CD4-positive, alpha-beta memory T cell (primary cell): Measurements from ENCODE around the gene DGKE. TPM values are rescaled to one million over a fixed set of nuclear protein-coding genes. Genes with fewer than 3 reads are reported as not detected.

ENCODE experiments used
- CTCF ChIA-PET: fragments of 350-600 bp; sonication (Branson Sonifier 250); formaldehyde crosslinking; loops from one replicate; lab custom pipeline; 2021; ENCODE audit warnings: inconsistent platforms; ENCODE audit not compliant: partially characterized antibody; lab: Charles Lee
- POLR2A ChIA-PET: fragments of 350-600 bp; sonication (Branson Sonifier 250); formaldehyde crosslinking; loops from one replicate; lab custom pipeline; 2021; ENCODE audit not compliant: partially characterized antibody; lab: Charles Lee
- DNase-seq, 5 donors: peaks; one replicate each; pipeline versions ENCODE4 v3.0.0 to v3.0.0-alpha.2; 2020 to 2022; ENCODE audit warnings: mixed read lengths in 1 of 5
- H3K27ac ChIP-seq: one replicate; pipeline ENCODE4 v1.7.0; 2013; ENCODE audit warnings: low read depth, low read length
- H3K27me3 ChIP-seq: 2 replicates; pipeline ENCODE4 v1.7.0; 2013; ENCODE audit warnings: mild to moderate bottlenecking, low read length, moderate library complexity; ENCODE audit not compliant: insufficient read depth
- H3K36me3 ChIP-seq: 2 replicates; pipeline ENCODE4 v1.7.0; 2013; ENCODE audit warnings: mild to moderate bottlenecking, low read length, moderate library complexity; ENCODE audit not compliant: insufficient read depth
- H3K4me1 ChIP-seq: 2 replicates; pipeline ENCODE4 v1.7.0; 2013; ENCODE audit warnings: mild to moderate bottlenecking, low read length, moderate library complexity; ENCODE audit not compliant: insufficient read depth
- H3K4me3 ChIP-seq, 2 donors: one replicate each; pipeline ENCODE4 v1.7.0; 2013; ENCODE audit warnings: low read length in 2 of 2, mild to moderate bottlenecking in 1 of 2
- H3K9me3 ChIP-seq, 2 donors: one replicate each; pipeline ENCODE4 v1.7.0; 2013; ENCODE audit warnings: low read length in 2 of 2, control low read depth in 1 of 2; ENCODE audit not compliant: control insufficient read depth in 1 of 2
- H3K27ac Mint-ChIP-seq, 7 donors: one replicate each; pipeline ENCODE4 v1.8.0; 2020 to 2021; ENCODE audit warnings: mixed read lengths in 7 of 7, mild to moderate bottlenecking in 6 of 7, inconsistent platforms in 3 of 7, moderate library complexity in 3 of 7
- H3K27me3 Mint-ChIP-seq, 2 donors: one replicate each; pipeline ENCODE4 v1.8.0; 2020 to 2021; ENCODE audit warnings: mixed read lengths in 2 of 2
- H3K36me3 Mint-ChIP-seq, 2 donors: one replicate each; pipeline ENCODE4 v1.8.0; 2020 to 2021; ENCODE audit warnings: mixed read lengths in 2 of 2, inconsistent platforms in 1 of 2, mild to moderate bottlenecking in 1 of 2
- H3K4me1 Mint-ChIP-seq, 4 donors: one replicate each; pipeline ENCODE4 v1.8.0; 2020 to 2021; ENCODE audit warnings: mixed read lengths in 4 of 4, mild to moderate bottlenecking in 1 of 4
- H3K4me3 Mint-ChIP-seq, 8 donors: one replicate each; pipeline ENCODE4 v1.8.0; 2020 to 2021; ENCODE audit warnings: mixed read lengths in 8 of 8, mild to moderate bottlenecking in 7 of 8, moderate library complexity in 6 of 8, inconsistent platforms in 3 of 8
- H3K9me3 Mint-ChIP-seq, 8 donors: one replicate each; pipeline ENCODE4 v1.8.0; 2020 to 2021; ENCODE audit warnings: mixed read lengths in 8 of 8, mild to moderate bottlenecking in 5 of 8, inconsistent platforms in 3 of 8, moderate library complexity in 1 of 8
- intact Hi-C: fragments of 100-400 bp; cut with micrococcal nuclease; formaldehyde crosslinking; loops from one replicate; pipeline ENCODE4 v1.15.1; 2023
- polyA plus RNA-seq, 2 donors: library from polyadenylated mRNA; unstranded; fragments of 300-500 nt; fragmentation: Illumina TruSeq; gene quantifications; one replicate each; pipeline ENCODE4 v1.2.3, GENCODE V29; 2021
- total RNA-seq, 2 experiments: library from RNA; stranded (reverse); gene quantifications; one replicate each; pipeline ENCODE4 v1.2.3, GENCODE V29; 2021

Gene DGKE
- total and polyA plus RNA-seq, 4 experiments from 2014 or later = 4.3 to 37.7 (median 21.9) TPM

DNA sequence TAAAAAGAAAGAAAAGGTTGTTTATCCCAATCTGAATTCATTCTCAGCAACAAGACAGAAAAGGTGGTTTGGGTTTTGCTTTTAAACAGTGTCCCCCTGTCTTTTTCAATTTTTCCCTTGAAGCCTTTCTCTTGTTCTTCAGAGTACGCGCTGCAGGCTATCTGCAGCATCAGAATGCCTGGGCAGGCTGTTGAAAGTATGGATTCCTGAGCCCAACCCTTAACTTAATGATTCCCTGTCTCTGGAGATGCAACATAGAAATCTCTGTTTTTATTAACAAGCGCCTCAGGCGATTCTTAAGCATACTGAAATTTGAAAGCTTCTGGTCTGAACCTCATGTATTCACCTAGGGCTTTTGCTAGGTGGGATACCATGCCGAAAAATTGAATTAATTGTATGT lies 32.1 kb downstream of the DGKE start:
- DNase-seq = no peak
- Mint-ChIP-seq H3K9me3 (no peaks in the 10 kb centered on the region), H3K4me3 (no peak overlapping the region), H3K4me1 (peaks cover 0 to 3% (median under 1%) of the 10 kb centered on the region in 4 donors), H3K27me3 (no peaks in the 10 kb centered on the region), H3K36me3 (peaks cover 15 to 42% of the 10 kb centered on the region in 2 donors), H3K27ac (no peak overlapping the region)
- ChIA-PET CTCF (interaction anchor here (1.1 kb wide), 1 partner anchor 46 kb away, joined by 6 read pairs; no protein-coding TSS in a partner anchor), POLR2A (no interaction called here)
- peaks cover 17% of the 10 kb centered on the region for H3K36me3 ChIP-seq
- H3K4me3 ChIP-seq = no peak overlapping the region
- no peaks in the 10 kb centered on the region for H3K27me3 ChIP-seq
- no peaks in the 10 kb centered on the region for H3K4me1 ChIP-seq
- no peak overlapping the region for H3K27ac ChIP-seq
- intact Hi-C loops = loop anchor here (1.0 kb wide), 1 partner anchor 47 kb away; no protein-coding TSS in a partner anchor
- H3K9me3 ChIP-seq = no peaks in the 10 kb centered on the region

GRCh38 chr17:56866496-56866895 lies 32.5 kb downstream of the DGKE start:
- ChIA-PET CTCF (interaction anchor here (1.7 kb wide), 1 partner anchor 47 kb away, joined by 11 read pairs; no protein-coding TSS in a partner anchor), POLR2A (no interaction called here)
- no peaks in the 10 kb centered on the region for H3K27me3 Mint-ChIP-seq
- H3K4me1 Mint-ChIP-seq = peaks cover 0 to 3% (median under 1%) of the 10 kb centered on the region in 4 donors
- intact Hi-C loops = loop anchor here (1.0 kb wide), 1 partner anchor 47 kb away; no protein-coding TSS in a partner anchor
- no peak overlapping the region for H3K4me3 ChIP-seq
- H3K4me3 Mint-ChIP-seq = no peak overlapping the region
- H3K36me3 Mint-ChIP-seq = peaks cover 11 to 37% of the 10 kb centered on the region in 2 donors
- no peak for DNase-seq
- no peak overlapping the region for H3K27ac Mint-ChIP-seq
- H3K27ac ChIP-seq = no peak overlapping the region
- H3K9me3 Mint-ChIP-seq = no peaks in the 10 kb centered on the region
- no peaks in the 10 kb centered on the region for H3K4me1 ChIP-seq
- no peaks in the 10 kb centered on the region for H3K9me3 ChIP-seq
- no peaks in the 10 kb centered on the region for H3K27me3 ChIP-seq
- peaks cover 16% of the 10 kb centered on the region for H3K36me3 ChIP-seq

GRCh38 chr17:56867948-56868376 lies 34.0 kb downstream of the DGKE start:
- Mint-ChIP-seq H3K4me1 (peaks cover 0 to 3% (median under 1%) of the 10 kb centered on the region in 4 donors), H3K27ac (no peak overlapping the region), H3K27me3 (no peaks in the 10 kb centered on the region), H3K36me3 (peaks cover 0 to 23% of the 10 kb centered on the region in 2 donors), H3K9me3 (no peaks in the 10 kb centered on the region), H3K4me3 (no peak overlapping the region)
- POLR2A ChIA-PET = no interaction called here
- DNase-seq = no peak
- no peaks in the 10 kb centered on the region for H3K27me3 ChIP-seq
- no peak overlapping the region for H3K27ac ChIP-seq
- no peak overlapping the region for H3K4me3 ChIP-seq
- H3K36me3 ChIP-seq = peaks cover 1% of the 10 kb centered on the region
- intact Hi-C loops = no loop called here
- CTCF ChIA-PET = interaction anchor here (1.4 to 1.7 kb wide), 2 partner anchors 9 to 48 kb away, joined by 3 to 11 read pairs; no protein-coding TSS in a partner anchor
- H3K9me3 ChIP-seq = no peaks in the 10 kb centered on the region
- H3K4me1 ChIP-seq = no peaks in the 10 kb centered on the region

DNA sequence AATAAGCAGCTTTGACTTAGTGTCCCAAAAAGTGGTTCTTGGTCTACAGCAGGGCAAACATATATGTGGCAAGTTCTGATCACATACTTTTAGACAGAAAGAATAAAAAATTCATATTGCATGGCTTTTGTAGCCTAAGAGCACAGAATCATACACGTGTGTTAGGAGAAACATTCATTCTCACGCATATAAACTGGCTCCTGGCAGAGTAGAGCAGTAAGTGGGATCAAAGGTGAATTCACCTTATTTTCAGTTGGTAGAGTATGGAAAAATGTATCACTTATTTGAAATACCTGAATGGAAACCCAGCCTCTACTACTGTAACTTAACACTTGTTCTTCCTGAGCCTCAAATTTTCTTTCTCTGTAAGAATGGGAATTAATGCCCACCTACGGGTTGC lies 34.8 kb downstream of the DGKE start:
- H3K9me3 ChIP-seq = no peaks in the 10 kb centered on the region
- Mint-ChIP-seq H3K27me3 (peaks cover 1 to 2% of the 10 kb centered on the region in 2 donors), H3K4me3 (no peak overlapping the region), H3K36me3 (peaks cover 0 to 19% of the 10 kb centered on the region in 2 donors), H3K4me1 (peaks cover 0 to 3% (median under 1%) of the 10 kb centered on the region in 4 donors), H3K9me3 (no peaks in the 10 kb centered on the region), H3K27ac (peak overlapping the region in 1 of 7 donors; percentile 41)
- no peaks in the 10 kb centered on the region for H3K27me3 ChIP-seq
- H3K27ac ChIP-seq = no peak overlapping the region
- ChIA-PET CTCF (interaction anchor here (1.4 kb wide), 1 partner anchor 9 kb away, joined by 3 read pairs; no protein-coding TSS in a partner anchor), POLR2A (no interaction called here)
- no peaks in the 10 kb centered on the region for H3K36me3 ChIP-seq
- H3K4me1 ChIP-seq = no peaks in the 10 kb centered on the region
- no peak for DNase-seq
- no peak overlapping the region for H3K4me3 ChIP-seq
- intact Hi-C loops = no loop called here

DNA sequence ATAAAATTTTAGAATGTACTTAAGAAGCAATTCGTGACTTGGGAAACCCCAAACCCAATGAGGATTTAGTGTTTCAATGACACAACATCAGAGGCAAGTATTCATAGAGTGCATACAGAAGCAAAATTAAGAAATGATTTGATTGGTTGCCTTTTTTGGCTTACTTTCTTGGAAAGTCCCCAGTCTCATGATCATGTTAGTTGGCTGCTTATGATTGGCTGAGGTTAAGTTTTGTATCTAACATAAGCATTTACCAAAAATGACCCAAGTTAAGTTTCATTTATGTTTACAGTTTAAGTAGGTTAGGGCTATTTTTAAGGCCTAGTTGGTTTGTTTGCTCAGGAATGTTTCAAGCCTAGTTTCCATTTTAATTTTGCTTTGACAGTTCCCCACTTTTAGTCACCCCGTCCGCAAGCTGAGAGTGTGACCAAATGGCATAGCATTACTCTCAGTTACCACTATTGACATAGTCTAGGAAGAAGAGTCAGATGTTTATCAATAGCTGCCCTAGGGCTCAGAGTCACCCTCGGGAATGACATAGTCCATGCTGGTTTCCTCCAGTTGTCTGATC lies 36.2 kb downstream of the DGKE start:
- no peaks in the 10 kb centered on the region for H3K27me3 ChIP-seq
- ChIA-PET CTCF (interaction anchor here (0.7 kb wide), 1 partner anchor 8 kb away, joined by 3 read pairs; no protein-coding TSS in a partner anchor), POLR2A (interaction anchor here (0.9 kb wide), 1 partner anchor 19 kb away, joined by 4 read pairs; no protein-coding TSS in a partner anchor)
- intact Hi-C loops = no loop called here
- H3K36me3 Mint-ChIP-seq = peaks cover 0 to 9% of the 10 kb centered on the region in 2 donors
- no peaks in the 10 kb centered on the region for H3K36me3 ChIP-seq
- H3K27ac Mint-ChIP-seq = peak overlapping the region in 2 of 7 donors; percentile 15 to 89
- peaks cover 0 to 3% (median under 1%) of the 10 kb centered on the region in 4 donors for H3K4me1 Mint-ChIP-seq
- DNase-seq = peak in 1 of 5 donors; percentile 24
- H3K9me3 Mint-ChIP-seq = no peaks in the 10 kb centered on the region
- no peak overlapping the region for H3K4me3 Mint-ChIP-seq
- no peaks in the 10 kb centered on the region for H3K9me3 ChIP-seq
- H3K4me1 ChIP-seq = no peaks in the 10 kb centered on the region
- no peak overlapping the region for H3K4me3 ChIP-seq
- no peak overlapping the region for H3K27ac ChIP-seq
- peaks cover 2 to 3% of the 10 kb centered on the region in 2 donors for H3K27me3 Mint-ChIP-seq

- ChIA-PET CTCF (no interaction called here), POLR2A (no interaction called here)
- no peaks in the 10 kb centered on the region for H3K4me1 Mint-ChIP-seq
- no peaks in the 10 kb centered on the region for H3K9me3 Mint-ChIP-seq
- DNase-seq = no peak
- H3K27me3 Mint-ChIP-seq = peaks cover 3 to 4% of the 10 kb centered on the region in 2 donors
- H3K36me3 Mint-ChIP-seq = peaks cover 0 to 6% of the 10 kb centered on the region in 2 donors
- Histone ChIP-seq H3K4me3 (no peak overlapping the region), H3K27ac (no peak overlapping the region), H3K36me3 (no peaks in the 10 kb centered on the region), H3K4me1 (no peaks in the 10 kb centered on the region), H3K27me3 (no peaks in the 10 kb centered on the region), H3K9me3 (no peaks in the 10 kb centered on the region)
- intact Hi-C loops = no loop called here
- no peak overlapping the region for H3K4me3 Mint-ChIP-seq
- H3K27ac Mint-ChIP-seq = no peak overlapping the region
Observed at GRCh38 chr17:56876766-56877179, 42.8 kb downstream of the DGKE start.

- no peak overlapping the region for H3K27ac Mint-ChIP-seq
- intact Hi-C loops = no loop called here
- Histone ChIP-seq H3K27me3 (no peaks in the 10 kb centered on the region), H3K36me3 (no peaks in the 10 kb centered on the region), H3K4me3 (no peak overlapping the region), H3K4me1 (no peaks in the 10 kb centered on the region), H3K9me3 (no peaks in the 10 kb centered on the region), H3K27ac (no peak overlapping the region)
- no peak overlapping the region for H3K4me3 Mint-ChIP-seq
- H3K36me3 Mint-ChIP-seq = peaks cover 0 to 6% of the 10 kb centered on the region in 2 donors
- H3K4me1 Mint-ChIP-seq = no peaks in the 10 kb centered on the region
- DNase-seq = no peak
- ChIA-PET POLR2A (no interaction called here), CTCF (interaction anchor here (0.9 to 2.0 kb wide), 3 partner anchors 9 to 60 kb away, joined by 3 to 5 read pairs (median 3); no protein-coding TSS in a partner anchor)
- H3K27me3 Mint-ChIP-seq = peaks cover 0 to 3% of the 10 kb centered on the region in 2 donors
- H3K9me3 Mint-ChIP-seq = no peaks in the 10 kb centered on the region
Observed at GRCh38 chr17:56879280-56879679, 45.3 kb downstream of the DGKE start.
